Measurements from ENCODE around the gene CTSE.
"Not testable (repeated sequence)": the region's sequence is repeated elsewhere in the genome, so short reads cannot be mapped to it uniquely, and the experiment has no call there.

CTSE gene

DNA sequence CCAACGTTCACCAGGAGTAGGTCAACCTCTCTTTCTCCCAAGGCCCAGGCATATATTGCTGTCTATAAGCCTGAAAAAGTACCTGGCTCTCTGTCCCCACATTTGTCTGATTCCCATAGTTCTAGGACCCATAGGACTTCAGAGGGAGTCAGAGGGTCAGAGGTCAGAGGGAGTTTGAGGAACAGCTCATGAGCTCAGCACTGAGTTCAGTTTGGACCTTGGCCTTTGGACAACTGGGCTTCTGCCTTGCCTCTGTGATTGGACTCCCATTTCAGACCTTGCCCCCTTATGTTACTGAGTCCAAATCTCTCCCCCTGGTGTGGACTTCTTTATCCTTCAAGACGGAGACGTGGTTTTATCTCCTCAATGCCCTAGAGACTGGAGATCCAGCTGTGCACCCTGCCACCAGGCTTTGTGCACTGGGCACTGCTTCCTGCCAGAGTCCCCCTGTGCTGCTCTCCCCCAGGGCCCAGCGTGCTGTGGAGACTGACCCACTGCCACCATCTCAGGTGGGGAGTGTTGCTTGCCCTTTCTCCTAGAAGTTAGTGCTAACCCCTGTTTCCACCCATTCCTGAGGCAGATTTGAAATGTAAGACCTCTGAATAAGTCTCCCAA lies 3.2 kb downstream of the CTSE start:
- no peak for DNase-seq (ENCODE audit: low spot score)

DNA sequence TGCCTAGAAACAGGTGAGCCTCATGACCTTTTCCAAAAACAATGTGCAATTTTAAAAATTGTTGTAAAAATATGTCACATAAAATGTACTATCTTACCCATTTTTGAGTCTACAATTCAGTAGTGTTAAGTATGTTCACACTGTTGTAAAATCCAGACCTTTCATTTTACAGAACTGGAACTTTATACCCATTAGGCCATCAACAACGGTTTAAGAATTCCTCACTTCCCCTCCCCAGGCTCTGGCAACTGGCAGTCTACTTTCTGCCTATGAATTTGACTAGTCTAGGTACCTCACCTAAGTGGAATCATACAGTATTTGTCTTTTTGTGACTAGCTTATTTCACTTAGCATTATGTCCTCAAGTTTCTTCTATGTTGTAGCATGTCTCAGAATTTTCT lies 8.6 kb downstream of the CTSE start:
- no peak for DNase-seq (ENCODE audit: low spot score)

DNA sequence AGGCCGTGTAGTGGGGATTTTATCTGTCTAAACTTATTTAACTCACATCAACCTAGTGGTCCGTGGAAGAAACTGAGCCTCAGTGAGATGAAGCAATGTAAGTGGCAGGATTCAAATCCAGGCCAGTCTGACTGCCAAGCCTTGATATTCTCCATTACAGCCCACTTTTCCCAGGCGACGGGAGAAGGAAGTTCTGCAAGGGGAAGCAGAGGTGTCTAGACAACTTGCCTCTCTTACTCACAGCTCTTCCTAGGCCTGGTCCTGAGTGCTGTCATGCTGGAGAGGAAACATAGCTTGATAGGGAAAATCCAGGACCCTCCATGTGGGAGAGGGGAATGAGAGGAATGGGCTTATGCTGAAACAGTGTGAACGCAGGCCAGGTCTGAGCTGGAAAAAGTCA lies 9.1 kb downstream of the CTSE start:
- no peak for DNase-seq (ENCODE audit: low spot score)

DNA sequence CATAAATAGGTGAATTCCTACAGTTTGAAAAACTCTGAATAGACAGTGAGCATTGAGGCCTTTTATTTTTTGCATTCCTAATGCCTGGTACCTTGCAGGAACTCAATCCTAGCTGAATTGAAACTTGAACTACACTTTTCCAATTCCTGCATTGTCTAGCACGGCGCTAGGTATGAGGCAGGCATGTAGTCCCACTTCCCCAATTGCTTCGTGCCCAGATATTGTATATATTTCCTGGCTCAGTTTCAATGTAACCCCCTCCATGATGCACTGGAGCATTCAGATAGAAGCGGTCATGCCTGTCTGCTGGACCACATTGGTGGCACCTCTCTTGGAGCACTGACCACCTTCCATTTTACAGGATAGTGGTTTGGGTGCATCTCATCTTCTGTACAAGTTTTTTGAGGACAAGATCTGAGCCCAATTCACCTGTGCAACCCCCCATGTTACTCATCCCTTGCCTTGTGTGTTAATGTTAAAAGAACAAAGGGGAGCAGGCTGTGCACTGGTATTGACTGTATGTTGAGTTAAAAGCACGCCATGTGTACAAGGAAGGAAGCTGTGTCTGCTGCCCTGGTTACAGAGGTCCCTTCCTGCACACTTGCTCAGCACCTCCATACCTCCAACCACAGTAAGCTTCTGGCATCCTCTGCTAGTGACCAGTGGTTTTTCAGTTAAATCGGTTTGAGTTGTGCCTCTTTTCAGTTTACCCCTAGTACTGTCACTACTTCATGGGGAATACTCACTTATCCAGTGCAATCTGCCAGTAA lies 10.5 kb downstream of the CTSE start:
- no peak for DNase-seq (ENCODE audit: low spot score)

- DNase-seq (ENCODE audit: low spot score): no peak
These were observed 11.4 kb downstream of the CTSE start for GRCh38 chr1:206012086-206012859.

GRCh38 chr1:206011057-206011456 lies 12.6 kb downstream of the CTSE start:
- no peak for DNase-seq (ENCODE audit: low spot score)

DNA sequence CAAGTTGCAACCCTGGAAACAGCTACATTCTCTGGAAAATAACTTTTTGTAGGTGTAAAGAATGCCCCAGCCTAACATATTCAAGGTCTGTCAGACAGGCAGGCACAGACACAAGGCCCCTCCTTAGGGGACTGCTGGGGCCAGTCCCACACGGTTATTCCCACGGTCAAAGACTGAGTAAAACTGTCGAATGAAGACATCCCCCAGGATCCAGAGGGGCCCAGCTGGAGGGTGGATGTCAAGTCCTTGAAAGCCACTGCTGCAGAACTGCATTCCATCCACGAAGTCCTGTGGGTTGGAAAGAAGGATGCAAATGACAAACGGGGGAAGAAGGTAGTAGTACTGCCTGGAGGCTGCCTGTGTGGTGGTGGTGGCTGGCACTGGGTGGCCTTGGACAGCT lies 13.6 kb downstream of the CTSE start:
- no peak for DNase-seq (ENCODE audit: low spot score)

DNA sequence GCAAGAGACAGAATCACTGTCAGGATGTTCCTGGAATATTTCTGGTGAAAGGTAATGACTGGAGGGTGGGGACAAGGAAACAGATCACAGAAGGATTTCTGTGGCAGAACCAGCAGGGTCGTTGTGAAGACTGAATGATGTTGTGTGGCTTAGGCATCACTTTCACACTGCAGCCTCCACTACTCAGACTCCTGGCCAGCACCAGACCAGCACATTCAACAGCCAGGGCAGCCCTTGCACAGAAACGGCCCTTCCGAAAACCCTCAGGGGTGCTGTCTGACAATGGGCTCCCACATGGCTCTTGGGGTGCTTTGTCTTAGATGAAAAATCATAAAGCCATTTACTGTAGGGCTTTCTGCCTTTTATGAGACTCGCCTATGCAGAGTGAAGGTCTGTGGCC lies 16.7 kb downstream of the CTSE start:
- DNase-seq (ENCODE audit: low spot score): no peak

GRCh38 chr1:206005778-206006180 lies 17.9 kb downstream of the CTSE start:
- DNase-seq (ENCODE audit: low spot score): no peak

DNA sequence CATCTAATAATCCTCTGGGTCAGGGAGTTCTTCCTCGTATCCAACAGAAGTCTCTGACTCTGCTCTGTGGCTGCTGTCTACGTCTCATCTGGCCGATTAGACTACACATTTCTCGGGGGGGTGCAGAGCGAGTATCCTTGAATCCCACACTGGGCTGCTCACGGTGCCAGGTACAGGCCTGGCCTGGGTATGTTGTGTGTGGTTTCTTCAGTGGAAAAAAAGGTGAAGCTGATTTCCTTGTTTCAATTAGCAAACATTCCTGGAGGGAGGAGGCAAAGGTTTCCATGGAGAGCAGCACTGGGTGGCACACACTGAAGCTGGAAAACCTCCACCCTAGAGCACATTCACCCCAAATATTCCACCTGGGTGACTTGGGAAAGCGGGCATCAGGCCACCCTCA lies 18.5 kb downstream of the CTSE start:
- no peak for DNase-seq (ENCODE audit: low spot score)

- no peak for DNase-seq (ENCODE audit: low spot score)
These were observed 18.9 kb downstream of the CTSE start for GRCh38 chr1:206004826-206005225.

- no peak for DNase-seq (ENCODE audit: low spot score)
These were observed 19.6 kb downstream of the CTSE start for GRCh38 chr1:206003854-206004800.

- DNase-seq (ENCODE audit: low spot score): no peak
These were observed 20.6 kb downstream of the CTSE start, which contains the start of gene RAB7B for GRCh38 chr1:206002871-206003801. Gene RAB7B, minus strand, starts transcription at chr1:206003395. Its CDS starts 9,260 bp downstream, at chr1:205994135.

DNA sequence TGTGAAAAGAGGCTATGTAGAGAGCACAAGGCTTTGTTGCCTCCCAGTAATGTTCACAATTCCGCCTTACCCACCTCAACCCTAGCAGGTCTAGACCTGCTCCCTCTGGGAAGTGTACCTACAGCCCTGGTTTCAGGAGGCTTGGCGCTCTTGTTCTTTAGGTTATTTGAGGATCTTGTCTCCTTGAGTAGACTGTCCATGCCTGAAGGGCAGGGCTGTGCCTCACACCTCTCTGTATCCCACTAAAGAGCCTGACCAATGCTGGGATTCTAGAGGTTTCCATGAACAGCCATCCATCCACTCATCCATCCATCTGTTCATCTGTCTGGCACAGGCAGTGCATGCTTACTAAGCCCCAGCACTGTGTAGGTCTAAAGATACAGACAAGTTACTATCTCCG lies 21.5 kb downstream of the CTSE start:
- no peak for DNase-seq (ENCODE audit: low spot score)

DNA sequence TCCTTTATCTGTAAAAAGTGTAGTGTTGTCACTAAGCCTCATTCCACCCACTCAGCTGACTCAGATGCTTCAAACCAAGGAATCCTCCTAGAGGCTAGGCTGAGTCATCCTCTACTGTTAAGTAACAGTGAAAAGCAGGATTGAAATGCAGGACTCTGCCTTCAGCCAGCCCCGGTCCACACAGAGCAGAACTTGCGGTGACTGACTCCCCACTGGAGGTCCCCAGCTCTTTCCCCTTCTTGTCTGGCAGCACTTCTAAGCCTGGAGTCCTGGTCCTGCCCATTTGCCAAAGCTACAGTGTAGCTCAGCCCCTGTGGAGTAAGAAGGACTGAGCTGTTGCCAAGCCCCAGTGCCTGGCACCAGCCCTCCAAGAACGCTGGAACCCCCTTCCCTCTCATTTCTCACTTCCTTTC lies 22.2 kb downstream of the CTSE start:
- no peak for DNase-seq (ENCODE audit: low spot score)

DNA sequence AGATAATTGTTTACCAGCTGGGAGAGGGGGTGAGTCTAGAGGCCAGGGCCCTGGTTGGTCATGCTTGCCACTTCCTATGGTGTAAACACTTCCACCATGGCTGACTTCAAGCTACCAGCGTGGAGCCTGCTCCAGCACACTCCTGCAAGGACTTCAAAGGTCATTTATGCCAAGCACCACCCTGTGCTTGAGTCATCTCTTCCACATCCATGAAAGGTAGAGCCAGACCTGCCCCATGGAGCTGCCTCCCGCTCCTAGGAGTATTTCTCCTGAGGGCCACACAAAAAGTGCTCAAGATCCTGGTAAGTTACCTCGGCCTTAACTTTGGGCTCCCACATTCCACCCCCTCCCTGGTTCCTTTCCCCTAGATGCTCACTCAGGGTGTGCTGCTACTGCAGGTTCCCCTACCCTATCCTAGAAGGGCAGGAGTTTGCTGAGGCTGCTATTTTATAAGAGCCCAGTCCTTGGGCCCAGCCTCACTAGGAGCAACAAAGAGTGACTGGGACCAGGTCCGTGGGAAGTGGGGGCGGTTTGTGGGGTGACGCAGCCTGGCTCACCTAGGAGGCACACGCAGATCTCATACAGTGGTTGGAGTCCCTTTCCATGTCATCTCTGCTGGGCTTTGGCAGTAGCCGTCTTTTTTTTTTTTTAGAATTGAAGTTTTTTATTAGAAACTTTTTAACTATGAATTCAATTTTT lies 22.9 kb downstream of the CTSE start:
- DNase-seq (ENCODE audit: low spot score): no peak

DNA sequence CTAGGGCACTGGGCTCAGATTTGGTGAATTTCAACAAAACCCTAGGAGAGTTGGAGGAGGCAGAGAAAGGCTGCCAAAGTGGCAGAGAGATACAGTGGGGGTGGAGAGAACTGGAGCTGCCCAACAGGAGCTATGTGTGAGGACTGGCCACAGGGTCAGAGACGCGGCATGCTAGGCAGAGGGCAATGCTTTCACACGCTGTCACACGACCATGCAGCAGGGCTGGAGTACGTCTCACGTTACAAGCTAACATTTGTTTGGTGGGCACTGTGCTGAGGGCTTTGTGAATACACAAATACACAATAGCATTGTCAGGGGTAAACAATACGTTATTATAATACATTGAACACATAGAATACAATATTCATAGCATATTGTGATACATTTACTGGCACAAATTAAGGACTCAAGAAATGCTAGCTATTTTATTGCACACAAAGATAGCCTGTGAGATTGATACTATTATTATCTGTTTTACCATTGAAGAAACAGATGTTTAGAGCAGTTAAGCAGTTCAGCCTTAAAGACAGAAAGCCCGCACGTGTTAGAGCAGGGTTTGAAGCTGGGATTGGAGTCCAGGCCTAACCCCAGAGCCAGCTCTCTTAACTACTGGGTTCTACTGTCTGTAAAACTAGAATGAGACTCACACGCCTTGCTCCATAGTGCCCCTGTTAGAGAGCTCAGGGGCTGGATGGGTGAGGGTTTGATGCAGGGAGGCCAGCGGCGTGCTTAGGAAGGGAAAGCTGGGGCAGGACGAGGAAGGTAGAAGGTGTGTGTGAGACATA lies 25.0 kb downstream of the CTSE start:
- no peak for DNase-seq (ENCODE audit: low spot score)

DNA sequence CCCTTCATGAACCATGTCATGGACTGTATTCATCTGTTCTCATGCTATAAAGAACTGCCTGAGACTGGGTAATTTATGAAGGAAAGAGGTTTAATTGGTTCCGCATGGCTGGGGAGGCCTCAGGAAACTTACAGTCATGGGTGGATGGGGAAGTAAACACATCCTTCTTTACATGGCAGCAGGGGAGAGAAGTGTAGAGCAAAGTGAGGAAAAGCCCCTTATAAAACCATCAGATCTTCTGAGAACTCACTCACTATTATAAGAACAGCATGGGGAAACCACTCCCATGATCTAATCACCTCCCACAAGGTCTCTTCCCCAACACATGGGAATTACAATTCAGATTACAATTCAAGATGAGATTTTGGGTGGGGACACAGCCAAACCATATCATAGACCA lies 27.1 kb downstream of the CTSE start:
- not testable (repeated sequence) for DNase-seq (ENCODE audit: low spot score)

DNA sequence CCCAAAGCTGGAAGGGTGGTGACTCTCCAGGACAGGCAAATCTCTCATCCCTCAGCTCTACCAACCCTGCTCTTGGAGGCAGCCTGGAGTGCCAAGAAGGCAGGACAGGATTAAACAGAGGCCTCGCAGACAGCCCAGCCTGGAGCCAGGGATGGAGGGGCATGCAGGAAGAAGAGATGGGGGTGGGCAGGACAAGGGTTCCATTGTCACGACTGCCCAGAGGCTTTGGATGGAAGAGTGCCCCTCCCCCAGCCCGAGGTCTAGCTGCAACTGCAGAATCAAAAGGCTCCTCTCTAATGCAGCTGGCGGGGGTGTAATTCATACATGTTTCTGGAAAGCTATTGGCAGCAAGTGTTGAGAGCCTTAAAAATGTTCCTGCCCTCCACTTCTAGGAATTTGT lies 29.3 kb downstream of the CTSE start:
- no peak for DNase-seq (ENCODE audit: low spot score)
